Measurements from ENCODE around the gene EXOC7.

EXOC7 gene

DNA sequence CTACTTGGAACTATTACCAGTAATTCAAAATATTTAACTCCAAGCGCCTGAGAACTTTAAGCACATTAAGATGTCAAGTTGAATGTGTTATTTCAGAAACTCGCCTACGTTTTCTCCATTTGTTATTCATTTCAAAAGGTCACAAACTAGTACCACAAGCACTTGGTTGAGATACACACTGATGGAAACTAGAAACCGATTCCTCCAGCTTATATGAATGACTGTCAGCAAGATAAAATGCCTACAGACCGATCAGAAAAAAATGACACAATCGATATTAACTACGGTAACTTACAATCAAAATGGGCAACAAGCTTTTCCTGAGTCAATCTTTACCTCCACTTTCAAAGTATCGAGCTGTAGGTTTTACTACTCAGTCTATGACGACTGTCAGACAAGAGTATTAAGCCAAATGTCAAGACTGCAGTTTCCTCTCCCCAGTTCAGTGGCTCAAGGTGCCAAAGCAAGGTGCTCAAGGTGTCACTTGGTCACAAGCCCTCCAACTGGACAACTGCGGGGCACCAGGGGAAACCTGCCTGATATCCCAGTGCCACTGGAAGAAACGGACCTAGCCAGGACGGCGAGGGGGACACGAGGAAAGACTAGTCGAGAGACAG lies 31.9 kb downstream of the EXOC7 start:
- TF ChIP-seq NFIC (IDR thresholded peaks at IDR 0.05): no peak
- TF ChIP-seq YY1 (IDR thresholded peaks at IDR 0.05; ENCODE audit: low read depth): no peak
- TF ChIP-seq RAD21 (IDR thresholded peaks at IDR 0.05; ENCODE audit: low read depth): no peak
- no peak for TF ChIP-seq EP300 (IDR thresholded peaks at IDR 0.05; ENCODE audit: borderline replicate concordance)
- no peak for TF ChIP-seq TAF1 (IDR thresholded peaks at IDR 0.05; ENCODE audit: low read depth)
- TF ChIP-seq EGR1 (IDR thresholded peaks at IDR 0.05): no peak
- TF ChIP-seq CEBPB (IDR thresholded peaks at IDR 0.05): no peak

DNA sequence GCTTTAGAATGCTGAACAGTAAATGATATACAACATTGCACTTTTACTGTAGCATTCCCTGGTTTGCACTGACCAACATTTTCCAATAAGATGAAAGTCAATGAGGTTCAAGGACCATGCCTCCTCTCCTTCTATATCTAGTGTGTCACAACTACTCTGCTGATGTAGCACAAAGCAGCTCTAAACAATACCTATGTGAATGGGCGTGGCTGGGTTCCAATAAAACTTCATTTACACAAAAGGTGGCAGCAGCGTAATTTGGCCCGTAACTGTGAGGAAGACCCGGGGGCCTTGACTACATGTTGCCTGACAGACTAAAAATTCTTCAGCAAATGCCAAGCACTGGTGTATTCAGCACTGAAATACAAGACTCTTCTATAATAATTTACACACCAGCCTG lies 37.8 kb downstream of the EXOC7 start:
- no peak for TF ChIP-seq NFIC (IDR thresholded peaks at IDR 0.05)
- TF ChIP-seq, protein P1, sequence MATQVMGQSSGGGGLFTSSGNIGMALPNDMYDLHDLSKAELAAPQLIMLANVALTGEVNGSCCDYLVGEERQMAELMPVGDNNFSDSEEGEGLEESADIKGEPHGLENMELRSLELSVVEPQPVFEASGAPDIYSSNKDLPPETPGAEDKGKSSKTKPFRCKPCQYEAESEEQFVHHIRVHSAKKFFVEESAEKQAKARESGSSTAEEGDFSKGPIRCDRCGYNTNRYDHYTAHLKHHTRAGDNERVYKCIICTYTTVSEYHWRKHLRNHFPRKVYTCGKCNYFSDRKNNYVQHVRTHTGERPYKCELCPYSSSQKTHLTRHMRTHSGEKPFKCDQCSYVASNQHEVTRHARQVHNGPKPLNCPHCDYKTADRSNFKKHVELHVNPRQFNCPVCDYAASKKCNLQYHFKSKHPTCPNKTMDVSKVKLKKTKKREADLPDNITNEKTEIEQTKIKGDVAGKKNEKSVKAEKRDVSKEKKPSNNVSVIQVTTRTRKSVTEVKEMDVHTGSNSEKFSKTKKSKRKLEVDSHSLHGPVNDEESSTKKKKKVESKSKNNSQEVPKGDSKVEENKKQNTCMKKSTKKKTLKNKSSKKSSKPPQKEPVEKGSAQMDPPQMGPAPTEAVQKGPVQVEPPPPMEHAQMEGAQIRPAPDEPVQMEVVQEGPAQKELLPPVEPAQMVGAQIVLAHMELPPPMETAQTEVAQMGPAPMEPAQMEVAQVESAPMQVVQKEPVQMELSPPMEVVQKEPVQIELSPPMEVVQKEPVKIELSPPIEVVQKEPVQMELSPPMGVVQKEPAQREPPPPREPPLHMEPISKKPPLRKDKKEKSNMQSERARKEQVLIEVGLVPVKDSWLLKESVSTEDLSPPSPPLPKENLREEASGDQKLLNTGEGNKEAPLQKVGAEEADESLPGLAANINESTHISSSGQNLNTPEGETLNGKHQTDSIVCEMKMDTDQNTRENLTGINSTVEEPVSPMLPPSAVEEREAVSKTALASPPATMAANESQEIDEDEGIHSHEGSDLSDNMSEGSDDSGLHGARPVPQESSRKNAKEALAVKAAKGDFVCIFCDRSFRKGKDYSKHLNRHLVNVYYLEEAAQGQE (IDR thresholded peaks at IDR 0.05; ENCODE audit: low read depth): no peak
- TF ChIP-seq, protein P2, sequence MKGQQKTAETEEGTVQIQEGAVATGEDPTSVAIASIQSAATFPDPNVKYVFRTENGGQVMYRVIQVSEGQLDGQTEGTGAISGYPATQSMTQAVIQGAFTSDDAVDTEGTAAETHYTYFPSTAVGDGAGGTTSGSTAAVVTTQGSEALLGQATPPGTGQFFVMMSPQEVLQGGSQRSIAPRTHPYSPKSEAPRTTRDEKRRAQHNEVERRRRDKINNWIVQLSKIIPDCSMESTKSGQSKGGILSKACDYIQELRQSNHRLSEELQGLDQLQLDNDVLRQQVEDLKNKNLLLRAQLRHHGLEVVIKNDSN (IDR thresholded peaks at IDR 0.05): no peak
- TF ChIP-seq TCF12 (IDR thresholded peaks at IDR 0.05; ENCODE audit: low read depth): no peak
- TF ChIP-seq CREB1 (IDR thresholded peaks at IDR 0.05; ENCODE audit: low read depth): no peak
- TF ChIP-seq EP300 (IDR thresholded peaks at IDR 0.05; ENCODE audit: borderline replicate concordance): no peak
- TF ChIP-seq CEBPB (IDR thresholded peaks at IDR 0.05): no peak
- TF ChIP-seq TAF1 (IDR thresholded peaks at IDR 0.05; ENCODE audit: low read depth): no peak
- no peak for TF ChIP-seq FOXM1 (IDR thresholded peaks at IDR 0.05; ENCODE audit: borderline replicate concordance, low read depth)
- TF ChIP-seq ZBTB7A (IDR thresholded peaks at IDR 0.05; ENCODE audit: low read depth): no peak
- TF ChIP-seq, protein P3, sequence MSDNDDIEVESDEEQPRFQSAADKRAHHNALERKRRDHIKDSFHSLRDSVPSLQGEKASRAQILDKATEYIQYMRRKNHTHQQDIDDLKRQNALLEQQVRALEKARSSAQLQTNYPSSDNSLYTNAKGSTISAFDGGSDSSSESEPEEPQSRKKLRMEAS (IDR thresholded peaks at IDR 0.05): no peak
- no peak for TF ChIP-seq TEAD4 (IDR thresholded peaks at IDR 0.05)
- no peak for TF ChIP-seq RAD21 (IDR thresholded peaks at IDR 0.05; ENCODE audit: low read depth)
- no peak for TF ChIP-seq YY1 (IDR thresholded peaks at IDR 0.05; ENCODE audit: low read depth)
- no peak for TF ChIP-seq EGR1 (IDR thresholded peaks at IDR 0.05)

DNA sequence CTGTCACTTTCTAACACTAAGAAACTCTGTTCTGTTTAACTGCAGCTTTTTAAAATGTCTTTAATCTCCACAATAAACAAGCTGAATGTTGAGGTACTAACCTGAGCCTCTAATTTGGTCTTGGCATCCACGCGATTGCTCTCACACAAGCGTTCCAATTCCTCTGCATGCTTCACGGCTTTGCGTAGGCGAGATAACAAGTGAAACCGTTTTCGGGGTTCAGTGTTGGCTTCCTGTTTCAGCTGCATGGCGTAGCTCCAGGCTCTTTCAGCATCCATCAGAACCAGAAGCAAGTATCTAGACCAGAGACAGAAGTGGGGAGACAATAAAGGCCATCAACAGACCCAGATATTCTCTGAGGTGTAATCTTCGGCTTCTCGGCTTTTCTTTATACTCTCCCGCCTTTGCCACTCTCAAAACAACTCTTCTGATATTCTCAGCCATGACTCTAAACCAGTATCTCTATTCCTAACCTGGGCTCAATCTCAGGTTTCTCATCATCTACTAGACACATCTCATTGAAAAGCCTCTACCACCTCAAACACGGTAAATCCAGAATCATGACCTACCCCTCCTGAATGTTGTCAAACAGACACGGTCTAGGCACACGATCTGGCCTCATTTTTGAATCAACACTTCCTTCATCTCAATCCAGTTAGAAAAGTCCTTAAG lies 39.6 kb downstream of the EXOC7 start:
- TF ChIP-seq, protein P1 (IDR thresholded peaks at IDR 0.05; ENCODE audit: low read depth): no peak

DNA sequence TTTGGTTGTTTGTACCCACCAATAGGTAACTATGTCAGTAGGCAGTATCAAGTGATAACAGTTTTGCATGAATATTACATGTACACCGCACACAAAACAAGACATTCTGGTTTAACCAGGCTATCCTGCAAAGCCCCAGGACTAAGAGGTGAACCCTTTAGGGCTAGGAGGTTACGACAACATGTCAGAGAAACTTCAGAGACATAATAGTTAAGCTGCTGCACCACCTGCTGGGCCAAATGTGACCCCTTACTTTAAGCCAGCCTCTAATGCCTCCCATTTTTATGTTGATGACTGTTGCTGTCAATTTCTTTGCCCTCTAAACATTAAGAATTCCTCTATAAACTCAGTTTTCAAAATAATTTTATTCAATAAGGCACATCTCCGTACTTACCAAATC lies 46.7 kb downstream of the EXOC7 start:
- TF ChIP-seq FOXM1 (IDR thresholded peaks at IDR 0.05; ENCODE audit: borderline replicate concordance, low read depth): no peak
- TF ChIP-seq TAF1 (IDR thresholded peaks at IDR 0.05; ENCODE audit: low read depth): no peak
- TF ChIP-seq TCF12 (IDR thresholded peaks at IDR 0.05; ENCODE audit: low read depth): no peak
- TF ChIP-seq CREB1 (IDR thresholded peaks at IDR 0.05; ENCODE audit: low read depth): no peak
- TF ChIP-seq, protein P2 (IDR thresholded peaks at IDR 0.05): no peak
- no peak for TF ChIP-seq CEBPB (IDR thresholded peaks at IDR 0.05)
- no peak for TF ChIP-seq RAD21 (IDR thresholded peaks at IDR 0.05; ENCODE audit: low read depth)
- TF ChIP-seq, protein P3 (IDR thresholded peaks at IDR 0.05): no peak
- no peak for TF ChIP-seq EP300 (IDR thresholded peaks at IDR 0.05; ENCODE audit: borderline replicate concordance)
- no peak for TF ChIP-seq EGR1 (IDR thresholded peaks at IDR 0.05)
- TF ChIP-seq YY1 (IDR thresholded peaks at IDR 0.05; ENCODE audit: low read depth): no peak

DNA sequence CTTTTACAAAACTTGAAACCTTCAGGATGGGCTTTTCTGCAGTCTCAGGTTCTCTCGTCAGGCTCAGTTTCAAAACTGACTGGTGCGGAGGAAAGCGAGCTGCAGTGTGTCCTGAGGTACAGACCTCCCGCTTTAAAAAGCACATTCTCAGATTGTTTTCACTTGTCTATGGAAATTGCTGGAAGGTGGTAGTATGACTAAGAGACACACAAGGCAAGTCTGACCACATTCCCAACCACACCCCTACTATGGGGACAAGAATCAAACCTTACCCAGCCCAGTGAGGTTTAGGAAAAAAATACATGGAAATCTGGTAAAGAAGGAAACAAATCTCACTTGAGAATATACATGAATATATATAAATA lies 49.5 kb downstream of the EXOC7 start:
- TF ChIP-seq TEAD4 (IDR thresholded peaks at IDR 0.05): peak; percentile 56
- no peak for TF ChIP-seq TCF12 (IDR thresholded peaks at IDR 0.05; ENCODE audit: low read depth)
- TF ChIP-seq, protein P3 (IDR thresholded peaks at IDR 0.05): 0 out of 2 replicates have a peak, but pooled peaks have one; percentile 20

All from Ishikawa (cell line).